Neural progenitor cell (in vitro differentiated cells): Measurements from ENCODE around the gene MYLK.

Experiments used
- CTCF ChIP-seq: fragments of 200-600 bp; sonication (generic); IDR thresholded peaks from 2 replicates; pipeline ENCODE4 v1.5.1; 2017; ENCODE audit warnings: antibody characterized with exemption, mild to moderate bottlenecking
- EZH2 ChIP-seq: fragments of 200-600 bp; sonication (generic); IDR thresholded peaks from 2 replicates; pipeline ENCODE4 v1.6.1; 2017; ENCODE audit warnings: antibody characterized with exemption, mild to moderate bottlenecking, moderate library complexity
- EZH2phosphoT487 ChIP-seq: fragments of 200-600 bp; sonication (generic); IDR thresholded peaks from 2 replicates; pipeline ENCODE4 v1.6.1; 2017; ENCODE audit warnings: antibody characterized with exemption

- TF ChIP-seq CTCF = no peak
- no peak for TF ChIP-seq EZH2phosphoT487
- no peak for TF ChIP-seq EZH2
These were observed 147.0 kb downstream of the MYLK start for GRCh38 chr3:123737168-123737567.
